Neuron (in vitro differentiated cells): ENCODE measurements around the gene RAD51B.

ENCODE experiments used
- H2AFZ ChIP-seq: one replicate; pipeline ENCODE4 v1.6.1; 2013; ENCODE audit warnings: low read depth, mild to moderate bottlenecking, inconsistent platforms, low read length, moderate library complexity
- H3K27me3 ChIP-seq: one replicate; pipeline ENCODE4 v1.6.1; 2013; ENCODE audit warnings: low read length; ENCODE audit not compliant: insufficient read depth
- H3K36me3 ChIP-seq: one replicate; pipeline ENCODE4 v1.6.1; 2013; ENCODE audit warnings: low read length; ENCODE audit not compliant: insufficient read depth
- H3K4me1 ChIP-seq: one replicate; pipeline ENCODE4 v1.6.1; 2013; ENCODE audit warnings: low read length; ENCODE audit not compliant: insufficient read depth
- H3K4me3 ChIP-seq: 2 replicates; pipeline ENCODE4 v1.5.1; 2013; ENCODE audit warnings: mild to moderate bottlenecking, low read length, moderate library complexity
- H3K9me3 ChIP-seq: one replicate; pipeline ENCODE4 v1.6.1; 2013; ENCODE audit warnings: low read length

Gene RAD51B

DNA sequence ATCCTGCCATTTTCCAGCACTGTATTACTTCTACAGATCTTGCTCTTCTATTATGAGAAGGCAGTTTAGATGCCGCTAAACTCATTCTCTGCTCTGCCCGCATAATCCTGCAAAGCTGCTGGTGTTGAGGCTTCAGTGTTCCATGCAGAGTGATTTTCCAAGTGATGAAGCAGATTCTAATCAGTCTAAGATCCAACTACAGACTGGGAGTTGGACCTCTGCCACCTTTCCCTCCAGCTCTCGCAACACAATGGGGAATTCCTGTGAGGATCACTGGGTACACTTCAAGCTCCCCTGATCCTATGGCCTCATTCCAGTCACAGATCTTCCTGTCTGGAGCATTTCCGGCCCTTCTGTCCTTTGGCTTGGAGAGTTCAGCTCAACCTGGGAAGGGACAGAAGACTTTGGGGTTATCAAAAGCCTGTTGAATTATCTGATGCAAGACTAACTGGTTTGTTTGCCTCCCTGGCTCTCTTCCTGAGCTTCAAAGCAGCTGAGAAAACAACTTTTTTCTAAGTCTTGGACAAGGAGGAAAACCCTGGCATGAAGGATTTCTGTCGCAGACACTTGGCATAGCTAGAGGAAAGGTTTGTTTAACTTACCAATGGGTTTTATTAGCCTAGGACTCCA lies 639.4 kb downstream of the RAD51B start:
- Histone ChIP-seq H3K36me3 (no peaks in the 10 kb centered on the region), H3K4me3 (no peak overlapping the region), H3K27me3 (no peaks in the 10 kb centered on the region), H3K9me3 (peaks cover 3% of the 10 kb centered on the region), H2AFZ (no peak overlapping the region), H3K4me1 (no peaks in the 10 kb centered on the region)

DNA sequence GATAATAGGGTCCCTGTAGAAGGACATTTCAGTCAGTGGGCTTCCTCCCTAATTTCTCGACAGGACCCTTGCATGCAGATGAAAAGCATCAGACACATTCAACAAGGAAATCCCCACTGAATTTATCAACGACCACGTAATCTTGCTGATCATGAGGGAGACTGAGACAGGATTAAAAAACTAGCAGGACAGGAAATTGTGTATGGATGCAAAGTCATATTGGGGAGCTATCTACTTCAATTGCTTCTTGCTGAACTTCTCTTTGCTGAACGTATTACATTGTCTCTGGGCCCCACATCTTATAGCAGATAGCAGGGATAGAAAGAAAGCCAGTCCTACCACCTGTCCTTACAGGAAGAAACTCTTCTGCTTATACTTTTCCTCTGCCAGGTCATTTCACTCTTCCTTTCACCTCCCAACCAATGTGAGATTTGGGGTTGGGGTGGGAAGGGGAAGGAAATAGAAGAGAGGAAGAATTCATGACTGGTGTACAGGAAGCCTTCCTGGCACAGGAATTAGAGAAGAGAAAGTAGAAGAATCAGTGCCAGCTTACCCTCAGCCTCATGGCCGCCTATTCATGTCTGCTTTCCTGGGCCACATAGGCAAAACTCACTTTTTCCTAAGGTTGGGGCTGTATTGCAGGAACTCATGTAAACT lies 640.0 kb downstream of the RAD51B start:
- Histone ChIP-seq H2AFZ (no peak overlapping the region), H3K4me1 (no peaks in the 10 kb centered on the region), H3K4me3 (no peak overlapping the region), H3K27me3 (no peaks in the 10 kb centered on the region), H3K9me3 (peaks cover 3% of the 10 kb centered on the region), H3K36me3 (no peaks in the 10 kb centered on the region)

DNA sequence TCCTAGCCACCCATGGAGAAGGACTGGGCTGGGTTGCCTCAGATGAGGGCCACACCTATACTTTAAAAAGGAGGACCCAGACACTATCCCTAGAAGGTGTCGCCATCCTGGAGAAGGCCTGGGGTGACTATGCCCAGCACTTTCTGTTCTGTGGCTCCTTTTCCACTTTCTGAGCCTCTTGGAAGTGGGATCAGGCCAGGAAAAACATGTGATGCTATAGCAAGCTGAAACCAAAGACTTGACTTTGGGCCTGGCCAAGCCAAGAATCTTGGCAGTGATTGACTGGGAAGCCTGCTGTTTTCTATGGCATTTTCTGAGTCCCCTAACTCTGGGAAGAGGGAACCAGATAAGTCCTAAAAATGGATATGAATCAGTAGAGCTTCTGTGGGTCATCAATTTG lies 641.0 kb downstream of the RAD51B start:
- no peaks in the 10 kb centered on the region for H3K36me3 ChIP-seq
- H3K4me1 ChIP-seq: no peaks in the 10 kb centered on the region
- H2AFZ ChIP-seq: no peak overlapping the region
- H3K4me3 ChIP-seq: no peak overlapping the region
- no peaks in the 10 kb centered on the region for H3K9me3 ChIP-seq
- H3K27me3 ChIP-seq: no peaks in the 10 kb centered on the region

DNA sequence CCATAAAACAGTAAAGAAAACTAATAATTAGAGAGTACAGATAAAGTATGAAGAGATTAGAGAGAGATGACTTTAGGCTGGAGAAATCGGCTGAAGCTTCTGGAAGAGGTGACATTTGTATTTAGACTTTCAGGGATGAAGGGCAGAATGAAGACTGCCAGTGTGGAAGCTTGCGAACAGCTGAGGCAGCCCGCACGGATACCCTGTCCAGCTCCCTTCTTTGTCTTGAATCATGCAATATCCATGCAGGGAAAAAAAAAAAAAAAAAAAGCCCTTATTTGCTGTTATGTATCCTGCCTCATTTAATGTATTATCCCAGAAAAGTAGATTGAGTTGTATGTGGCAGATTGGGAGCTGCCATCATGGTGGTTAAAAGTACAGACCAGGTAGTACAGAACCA lies 641.5 kb downstream of the RAD51B start:
- H3K4me3 ChIP-seq: no peak overlapping the region
- no peak overlapping the region for H2AFZ ChIP-seq
- no peaks in the 10 kb centered on the region for H3K36me3 ChIP-seq
- no peaks in the 10 kb centered on the region for H3K9me3 ChIP-seq
- no peaks in the 10 kb centered on the region for H3K27me3 ChIP-seq
- H3K4me1 ChIP-seq: no peaks in the 10 kb centered on the region

DNA sequence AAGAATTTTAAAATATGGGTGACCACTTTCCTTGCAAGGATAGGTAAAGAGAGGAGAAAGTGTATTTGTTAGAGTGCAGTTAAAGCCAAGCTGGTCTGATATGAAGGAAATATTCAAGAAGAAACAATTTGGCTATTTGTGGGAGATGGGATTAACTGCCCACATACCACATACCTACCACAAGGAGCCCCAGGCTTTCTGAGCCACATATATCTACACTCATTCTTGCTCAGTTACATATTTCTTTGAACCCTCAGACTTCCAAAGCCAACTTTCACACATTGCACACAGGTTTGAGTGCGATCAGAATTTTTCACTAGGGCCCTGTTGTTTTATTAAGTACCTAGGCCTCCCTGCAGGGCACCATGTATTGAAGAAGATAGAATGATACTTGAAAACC lies 643.1 kb downstream of the RAD51B start:
- H3K36me3 ChIP-seq: no peaks in the 10 kb centered on the region
- H3K9me3 ChIP-seq: no peaks in the 10 kb centered on the region
- H2AFZ ChIP-seq: no peak overlapping the region
- H3K4me1 ChIP-seq: no peaks in the 10 kb centered on the region
- H3K27me3 ChIP-seq: no peaks in the 10 kb centered on the region
- H3K4me3 ChIP-seq: no peak overlapping the region

DNA sequence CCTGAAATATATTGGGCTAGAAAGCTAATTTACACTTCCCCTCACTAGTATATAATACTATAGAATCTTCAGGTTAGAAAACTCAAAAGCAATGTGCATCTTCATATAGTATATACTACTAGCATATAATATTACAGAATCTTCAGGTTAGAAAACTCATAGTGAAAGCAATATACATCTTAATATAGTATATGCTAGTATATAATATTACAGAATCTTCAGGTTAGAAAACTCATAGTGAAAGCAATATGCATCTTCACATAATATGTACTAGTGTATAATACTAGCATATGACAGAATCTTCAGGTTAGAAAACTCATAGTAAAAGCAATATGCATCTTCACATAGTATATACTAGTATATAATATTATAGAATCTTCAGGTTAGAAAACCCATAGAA lies 643.7 kb downstream of the RAD51B start:
- no peaks in the 10 kb centered on the region for H3K9me3 ChIP-seq
- H3K4me1 ChIP-seq: no peaks in the 10 kb centered on the region
- no peaks in the 10 kb centered on the region for H3K27me3 ChIP-seq
- no peaks in the 10 kb centered on the region for H3K36me3 ChIP-seq
- no peak overlapping the region for H2AFZ ChIP-seq
- no peak overlapping the region for H3K4me3 ChIP-seq

DNA sequence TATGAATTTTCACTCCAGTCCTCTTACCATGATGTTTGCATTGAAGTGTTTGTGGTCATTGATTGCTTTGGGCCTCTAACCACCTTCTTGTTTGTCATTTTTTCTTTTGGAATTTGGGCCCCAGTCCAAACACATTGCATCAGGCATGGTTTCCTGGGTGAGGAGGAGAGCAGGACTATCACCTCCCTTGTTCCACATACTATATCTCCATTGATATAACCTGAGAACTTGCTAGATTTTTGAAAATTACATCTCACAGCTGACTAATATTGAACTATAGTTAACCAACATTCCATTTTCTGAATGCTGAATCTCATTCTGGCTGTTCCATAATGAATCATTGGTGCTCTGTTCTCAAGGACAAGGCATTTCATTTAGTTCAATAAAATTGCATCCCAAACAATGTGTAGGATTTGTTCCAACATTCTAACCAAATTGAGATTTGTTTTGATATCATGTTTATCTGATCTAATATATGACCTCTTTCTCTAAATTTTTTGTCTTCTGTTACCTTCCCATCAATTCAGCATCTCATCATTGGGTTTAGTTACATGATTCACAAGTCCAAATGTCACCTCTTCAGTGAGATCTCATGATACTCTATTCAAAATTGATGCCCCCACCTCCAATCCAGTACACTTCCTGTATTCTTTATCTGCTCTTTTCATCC lies 644.3 kb downstream of the RAD51B start:
- H3K27me3 ChIP-seq: no peaks in the 10 kb centered on the region
- H3K4me1 ChIP-seq: peaks cover 3% of the 10 kb centered on the region
- no peak overlapping the region for H2AFZ ChIP-seq
- H3K4me3 ChIP-seq: no peak overlapping the region
- no peaks in the 10 kb centered on the region for H3K36me3 ChIP-seq
- no peaks in the 10 kb centered on the region for H3K9me3 ChIP-seq

DNA sequence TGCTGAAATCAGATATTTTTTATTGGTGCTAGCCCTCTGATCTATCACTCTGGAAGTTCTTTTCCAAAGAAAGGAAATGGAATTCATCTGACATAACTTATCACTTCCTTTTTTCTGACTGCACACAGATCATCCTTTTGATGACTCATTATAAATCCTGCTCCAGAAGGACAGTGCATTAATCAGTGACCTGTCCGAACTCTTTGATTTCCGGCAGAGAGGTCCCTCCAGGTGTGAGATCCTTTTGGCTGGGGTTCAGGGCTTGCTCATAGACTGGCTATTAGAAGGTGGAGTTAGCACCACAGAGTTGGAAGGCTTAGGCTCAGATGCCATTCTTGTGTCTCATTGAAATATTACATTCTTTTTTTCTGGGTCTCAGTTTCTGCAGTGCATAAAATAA lies 645.1 kb downstream of the RAD51B start:
- Histone ChIP-seq H2AFZ (no peak overlapping the region), H3K4me3 (no peak overlapping the region), H3K9me3 (no peaks in the 10 kb centered on the region), H3K27me3 (no peaks in the 10 kb centered on the region), H3K36me3 (no peaks in the 10 kb centered on the region), H3K4me1 (peaks cover 11% of the 10 kb centered on the region)

DNA sequence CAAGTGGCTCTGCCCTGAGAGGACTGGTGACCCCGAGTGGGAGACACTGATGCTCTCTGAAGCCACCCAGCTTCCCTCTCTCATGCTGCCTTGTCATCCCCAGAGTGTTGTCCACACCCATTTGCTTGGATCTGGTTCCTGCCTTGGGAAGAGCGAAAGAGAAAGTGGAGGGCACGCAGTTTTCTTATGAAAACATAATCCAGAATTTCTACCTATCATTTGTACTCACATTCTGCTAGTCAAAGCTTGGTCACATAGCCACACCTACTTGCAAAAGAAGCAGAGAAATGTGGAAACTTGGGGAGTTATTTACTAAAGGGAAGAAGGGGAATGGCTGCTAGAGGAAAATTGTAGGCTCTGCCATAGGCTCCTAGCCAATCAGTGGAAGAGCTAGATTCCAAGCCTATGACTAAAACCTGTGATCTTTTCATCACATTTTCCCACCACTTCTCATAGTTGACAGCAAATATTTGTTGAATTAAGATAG lies 647.0 kb downstream of the RAD51B start:
- Histone ChIP-seq H3K27me3 (no peaks in the 10 kb centered on the region), H3K4me1 (peaks cover 25% of the 10 kb centered on the region), H3K9me3 (no peaks in the 10 kb centered on the region), H3K4me3 (no peak overlapping the region), H2AFZ (no peak overlapping the region), H3K36me3 (no peaks in the 10 kb centered on the region)

DNA sequence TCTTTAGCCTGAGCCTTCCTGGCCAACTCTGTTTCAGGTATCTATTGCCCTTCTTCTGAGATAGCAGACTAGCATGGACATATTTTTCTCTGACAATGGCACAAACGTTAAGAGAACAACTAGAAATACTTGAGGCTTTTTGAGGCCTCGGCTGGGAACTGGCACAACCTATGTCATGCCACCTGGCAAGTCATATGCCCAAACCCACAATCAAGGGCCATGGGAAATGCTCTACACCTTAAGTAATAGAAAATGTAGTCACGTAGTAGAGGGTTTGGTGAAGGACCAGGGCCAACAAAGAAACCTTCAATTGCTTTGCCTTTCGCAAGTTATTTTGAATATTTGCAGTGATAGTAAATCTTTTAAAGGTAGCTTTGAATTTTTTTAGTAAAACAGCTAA lies 647.8 kb downstream of the RAD51B start:
- no peaks in the 10 kb centered on the region for H3K27me3 ChIP-seq
- H3K9me3 ChIP-seq: no peaks in the 10 kb centered on the region
- H3K4me3 ChIP-seq: no peak overlapping the region
- H2AFZ ChIP-seq: no peak overlapping the region
- H3K4me1 ChIP-seq: peaks cover 34% of the 10 kb centered on the region
- H3K36me3 ChIP-seq: no peaks in the 10 kb centered on the region

DNA sequence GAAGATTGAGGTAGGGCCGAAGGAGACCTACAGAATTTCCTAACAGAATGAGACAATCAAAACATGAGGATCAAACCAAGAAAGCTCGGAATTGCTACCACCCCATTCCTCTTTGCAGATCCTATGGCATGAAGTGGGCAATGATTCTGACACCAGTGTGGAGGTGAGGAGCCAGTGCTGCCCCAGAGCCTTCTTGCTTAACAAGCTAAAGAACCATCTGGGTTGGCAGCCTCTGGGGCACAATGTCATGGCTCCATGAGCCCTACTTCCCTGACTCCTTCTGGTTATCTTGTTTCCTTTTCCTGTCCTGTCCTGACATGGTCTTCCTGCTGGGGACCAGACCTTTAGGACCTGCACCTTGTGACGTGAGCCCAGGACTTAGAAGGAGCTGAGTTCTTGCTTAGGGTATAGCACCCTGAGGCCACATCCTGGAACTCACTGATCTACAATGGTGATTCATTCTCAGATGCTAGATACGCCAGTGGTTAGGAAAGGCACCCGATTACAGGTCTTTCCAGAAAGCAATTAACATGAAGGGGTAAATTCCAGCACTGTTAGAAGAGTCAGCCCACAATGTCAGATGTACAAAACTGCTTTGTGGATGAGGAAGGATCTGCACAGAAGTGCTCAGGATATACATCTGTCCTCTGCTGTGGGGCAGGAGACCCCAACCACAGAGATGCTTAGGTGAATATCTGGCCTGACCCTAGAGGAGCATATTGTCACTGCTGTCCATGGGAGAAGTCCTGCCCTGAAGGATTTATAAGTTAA lies 649.0 kb downstream of the RAD51B start:
- no peaks in the 10 kb centered on the region for H3K27me3 ChIP-seq
- H3K9me3 ChIP-seq: no peaks in the 10 kb centered on the region
- no peaks in the 10 kb centered on the region for H3K36me3 ChIP-seq
- peaks cover 43% of the 10 kb centered on the region for H3K4me1 ChIP-seq
- no peak overlapping the region for H2AFZ ChIP-seq
- no peak overlapping the region for H3K4me3 ChIP-seq

DNA sequence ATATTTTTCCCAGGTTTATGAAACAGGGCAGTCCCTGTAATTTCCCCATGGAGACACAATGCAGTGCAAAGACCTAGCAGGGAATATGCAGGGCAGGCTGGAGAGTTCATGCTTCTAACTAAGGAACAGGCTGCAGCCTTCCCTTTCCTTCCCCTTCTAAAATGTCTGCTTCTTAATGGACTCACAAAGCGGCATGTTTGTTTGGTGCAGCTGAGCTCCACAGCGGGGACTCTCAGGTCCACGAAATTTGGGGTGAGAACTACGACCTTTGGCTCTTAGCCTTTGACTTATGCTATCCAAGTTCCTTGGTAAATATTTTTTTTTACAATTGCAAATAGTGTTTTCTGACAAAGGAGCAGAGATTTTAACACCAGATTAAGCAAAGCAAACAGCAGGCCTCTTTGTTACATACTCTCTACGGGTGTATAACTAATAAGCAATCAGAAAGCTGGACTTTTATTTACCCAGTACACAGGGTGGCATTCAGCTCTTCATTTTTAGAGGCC lies 649.7 kb downstream of the RAD51B start:
- no peak overlapping the region for H2AFZ ChIP-seq
- H3K36me3 ChIP-seq: no peaks in the 10 kb centered on the region
- peaks cover 43% of the 10 kb centered on the region for H3K4me1 ChIP-seq
- H3K27me3 ChIP-seq: no peaks in the 10 kb centered on the region
- H3K9me3 ChIP-seq: no peaks in the 10 kb centered on the region
- no peak overlapping the region for H3K4me3 ChIP-seq

DNA sequence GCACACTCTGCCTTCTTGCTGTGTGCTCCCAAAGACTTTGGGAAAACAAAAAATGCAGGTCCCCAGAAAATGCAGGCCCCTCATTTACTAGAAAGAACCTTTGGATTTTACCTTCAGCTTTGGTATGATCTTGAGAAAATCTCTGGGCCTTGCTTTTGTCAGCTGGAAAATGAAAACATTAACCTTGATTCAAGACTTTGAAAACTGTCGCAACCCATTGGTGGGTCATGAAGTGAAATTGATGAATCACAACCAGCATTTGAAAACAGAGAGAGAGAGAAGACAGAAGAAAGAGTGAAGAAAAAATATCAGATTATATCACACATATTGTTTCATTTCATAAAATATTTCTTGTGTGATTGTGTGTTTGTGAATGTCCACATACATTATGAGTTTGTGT lies 650.8 kb downstream of the RAD51B start:
- Histone ChIP-seq H3K27me3 (no peaks in the 10 kb centered on the region), H3K36me3 (no peaks in the 10 kb centered on the region)

More for the DNA sequence above, 650.8 kb downstream of the RAD51B start:
- Histone ChIP-seq H3K4me3 (no peak overlapping the region), H2AFZ (no peak overlapping the region), H3K4me1 (peaks cover 43% of the 10 kb centered on the region), H3K9me3 (no peaks in the 10 kb centered on the region)
